IMR-90 (cell line): Measurements from ENCODE around the gene RBP4. TPM values are rescaled to one million over a fixed set of nuclear protein-coding genes. Genes with fewer than 3 reads are reported as not detected.

Source experiments
- ATAC-seq: fragments of 200-7000 bp; cut with Tn5 transposase; 2 replicates; pipeline ENCODE4 v1.9.1; 2020; ENCODE audit warnings: low read depth, mild to moderate bottlenecking, moderate library complexity
- Bru-seq: library from RNA; stranded (reverse); fragments of 400-500 nt; gene quantifications from one replicate; lab custom pipeline; 2021; lab: Mats Ljungman, UMichigan
- BruChase-seq, 2 experiments: library from RNA; stranded (reverse); fragments of 400-500 nt; gene quantifications; one replicate each; lab custom pipeline; 2021; lab: Mats Ljungman, UMichigan
- BruUV-seq: library from RNA; stranded (reverse); fragments of 400-500 nt; replicated peaks from 2 replicates; lab custom pipeline; 2021; lab: Mats Ljungman, UMichigan
- CTCF ChIA-PET: fragments of 300-600 bp; formaldehyde crosslinking; extraction: SDS; loops from one replicate; lab custom pipeline; 2021; ENCODE audit warnings: antibody characterized with exemption; lab: Yijun Ruan, JAX
- POLR2A ChIA-PET: fragments of 300-600 bp; sonication (Branson Sonifier 250); formaldehyde crosslinking; loops from one replicate; lab custom pipeline; 2022; ENCODE audit warnings: antibody characterized with exemption; ENCODE audit not compliant: unreplicated experiment; lab: Charles Lee
- DNase-seq: peaks from one replicate; pipeline ENCODE4 v3.0.0; 2013
- H2AFZ ChIP-seq: replicated peaks from 2 replicates; pipeline ENCODE3; 2013; ENCODE audit warnings: low read length, mild to moderate bottlenecking; ENCODE audit not compliant: poor library complexity
- H2AK5ac ChIP-seq: 2 replicates; pipeline ENCODE4 v1.6.1; 2013; ENCODE audit warnings: low read depth, low read length, inconsistent platforms
- H2AK9ac ChIP-seq: replicated peaks from 2 replicates; pipeline ENCODE3; 2013; ENCODE audit warnings: mild to moderate bottlenecking, low read depth, low read length, moderate library complexity; ENCODE audit not compliant: poor library complexity
- H2BK120ac ChIP-seq: 2 replicates; pipeline ENCODE4 v1.6.1; 2013; ENCODE audit warnings: low read depth, low read length, inconsistent platforms
- H2BK15ac ChIP-seq: 3 replicates; pipeline ENCODE4 v1.6.1; 2013; ENCODE audit warnings: low read depth, low read length, inconsistent platforms
- H2BK20ac ChIP-seq: 2 replicates; pipeline ENCODE4 v1.6.1; 2013; ENCODE audit warnings: low read depth, mild to moderate bottlenecking, inconsistent platforms, low read length, moderate library complexity
- H2BK5ac ChIP-seq: 2 replicates; pipeline ENCODE4 v1.6.1; 2013; ENCODE audit warnings: mild to moderate bottlenecking, low read depth, low read length, inconsistent platforms; ENCODE audit not compliant: poor library complexity, severe bottlenecking
- H3K14ac ChIP-seq: replicated peaks from 2 replicates; pipeline ENCODE4 v1.6.1; 2013; ENCODE audit warnings: low read depth, low read length, inconsistent platforms
- H3K18ac ChIP-seq: 2 replicates; pipeline ENCODE4 v1.6.1; 2013; ENCODE audit warnings: low read depth, low read length, control low read depth
- H3K23ac ChIP-seq: 2 replicates; pipeline ENCODE4 v1.6.1; 2013; ENCODE audit warnings: low read depth, low read length, inconsistent platforms
- H3K27ac ChIP-seq: 2 replicates; pipeline ENCODE4 v1.5.1; 2013; ENCODE audit warnings: mild to moderate bottlenecking, control low read depth, low read length; ENCODE audit not compliant: insufficient read depth
- H3K27me3 ChIP-seq: 2 replicates; pipeline ENCODE4 v1.6.1; 2013; ENCODE audit warnings: low read length; ENCODE audit not compliant: control insufficient read depth, insufficient read depth
- H3K36me3 ChIP-seq: 2 replicates; pipeline ENCODE4 v1.6.1; 2013; ENCODE audit warnings: low read length, mixed read lengths; ENCODE audit not compliant: control insufficient read depth, insufficient read depth
- H3K4ac ChIP-seq: 2 replicates; pipeline ENCODE4 v1.6.1; 2013; ENCODE audit warnings: low read depth, low read length, inconsistent platforms
- H3K4me1 ChIP-seq: 2 replicates; pipeline ENCODE4 v1.6.1; 2013; ENCODE audit warnings: low read length, mixed read lengths; ENCODE audit not compliant: control insufficient read depth, insufficient read depth
- H3K4me2 ChIP-seq: 2 replicates; pipeline ENCODE4 v1.6.1; 2013; ENCODE audit warnings: low read depth, mild to moderate bottlenecking, control low read depth, low read length, moderate library complexity
- H3K4me3 ChIP-seq: 2 replicates; pipeline ENCODE4 v1.5.1; 2013; ENCODE audit warnings: low read depth, mild to moderate bottlenecking, control low read depth, low read length, moderate library complexity; ENCODE audit not compliant: insufficient read depth
- H3K56ac ChIP-seq: 2 replicates; pipeline ENCODE4 v1.6.1; 2013; ENCODE audit warnings: low read length, inconsistent platforms; ENCODE audit not compliant: insufficient read depth; ENCODE audit errors: extremely low read depth
- H3K79me1 ChIP-seq, 2 experiments: 2 replicates each; pipeline ENCODE4 v1.6.1; 2013; ENCODE audit warnings: low read length in 2 of 2, inconsistent platforms in 1 of 2, low read depth in 1 of 2
- H3K9ac ChIP-seq: 2 replicates; pipeline ENCODE4 v1.6.1; 2013; ENCODE audit warnings: low read depth, low read length, control low read depth
- H3K9me1 ChIP-seq: 2 replicates; pipeline ENCODE4 v1.6.1; 2013; ENCODE audit warnings: low read length, inconsistent platforms; ENCODE audit not compliant: insufficient read depth
- H3K9me3 ChIP-seq: 2 replicates; pipeline ENCODE4 v1.6.1; 2013; ENCODE audit warnings: low read length; ENCODE audit not compliant: control insufficient read depth, insufficient read depth
- H4K20me1 ChIP-seq: 2 replicates; pipeline ENCODE4 v1.6.1; 2013; ENCODE audit warnings: low read length, inconsistent platforms; ENCODE audit not compliant: insufficient read depth
- H4K5ac ChIP-seq: 2 replicates; pipeline ENCODE4 v1.6.1; 2013; ENCODE audit warnings: mild to moderate bottlenecking, low read depth, low read length, control low read depth
- H4K8ac ChIP-seq, 2 experiments: 2 replicates each; pipeline ENCODE4 v1.6.1; 2013; ENCODE audit warnings: low read depth in 2 of 2, low read length in 2 of 2, control low read depth in 1 of 2, inconsistent platforms in 1 of 2
- H4K91ac ChIP-seq: 2 replicates; pipeline ENCODE4 v1.6.1; 2013; ENCODE audit warnings: low read depth, low read length, inconsistent platforms; ENCODE audit not compliant: insufficient read depth
- BHLHE40 ChIP-seq: fragments of 150-350 bp; IDR thresholded peaks from 2 replicates; pipeline ENCODE4 v1.6.1; 2016; ENCODE audit warnings: mild to moderate bottlenecking, low read depth, low read length
- MAZ ChIP-seq: IDR thresholded peaks from 2 replicates; pipeline ENCODE4 v1.6.1; 2012; ENCODE audit warnings: low read depth, mild to moderate bottlenecking, low read length, improper control_type of control experiment, moderate library complexity, borderline replicate concordance
- WGBS, 2 experiments: methylation state at CpG; one replicate each; pipeline versions ENCODE4 v1.1.5 to v1.1.7; 2013; ENCODE audit warnings: missing lambda C conversion rate in 2 of 2; ENCODE audit not compliant: insufficient read length in 1 of 2; ENCODE audit errors: extremely low coverage in 2 of 2; 5-methylcytosine and 5-hydroxymethylcytosine counted together
- dilution Hi-C: fragments of 300-500 bp; cut with HindIII; formaldehyde crosslinking; loops from one replicate; pipeline ENCODE4 v1.14.3; 2018; ENCODE audit warnings: low sequenced_read_pairs; ENCODE audit not compliant: unreplicated experiment
- in situ Hi-C: fragments of 300-500 bp; cut with MboI; formaldehyde crosslinking; loops from 3 replicates; pipeline ENCODE4 v1.14.3; 2019; ENCODE audit warnings: low sequenced_read_pairs, inconsistent platforms, mixed read lengths
- intact Hi-C: fragments of 100-400 bp; cut with micrococcal nuclease; formaldehyde crosslinking; loops from 2 replicates; pipeline ENCODE4 v1.10.0; 2022
- long read RNA-seq: library from polyadenylated mRNA; unstranded; transcript quantifications from one replicate; pipeline ENCODE4 v2.0.0, GENCODE V29; 2021; ENCODE audit not compliant: unreplicated experiment
- polyA plus RNA-seq, 3 experiments: library from polyadenylated mRNA; depleted of rRNA; stranded (reverse); fragments of >200 nt; gene quantifications; 2 replicates each; pipeline ENCODE4 v1.2.3, GENCODE V29; 2012; ENCODE audit warnings: low replicate concordance in 1 of 3
- total RNA-seq: library from RNA; depleted of rRNA; stranded (reverse); fragments of >200 nt; gene quantifications from 2 replicates; pipeline ENCODE4 v1.2.3, GENCODE V29; 2012; rRNA removed

Gene RBP4
- total RNA-seq (not detected in 2 replicates), polyA plus RNA-seq (2012; rRNA removed) (not detected in 2 replicates), Bru-seq, nascent RNA (not detected), BruChase-seq, experiment 1, labeled RNA remaining after a 6-hour chase (percentile 7 among the genes with signal in this experiment), BruChase-seq, experiment 2, labeled RNA remaining after a 2-hour chase (not detected)
- polyA plus RNA-seq (2012; cell fraction: cytosol; rRNA removed): 0.10 and 0.39 TPM in 2 replicates
- not detected in 2 replicates for polyA plus RNA-seq (2012; cell fraction: nucleus; rRNA removed; ENCODE audit: low replicate concordance)
- long read RNA-seq: 0 reads

DNA sequence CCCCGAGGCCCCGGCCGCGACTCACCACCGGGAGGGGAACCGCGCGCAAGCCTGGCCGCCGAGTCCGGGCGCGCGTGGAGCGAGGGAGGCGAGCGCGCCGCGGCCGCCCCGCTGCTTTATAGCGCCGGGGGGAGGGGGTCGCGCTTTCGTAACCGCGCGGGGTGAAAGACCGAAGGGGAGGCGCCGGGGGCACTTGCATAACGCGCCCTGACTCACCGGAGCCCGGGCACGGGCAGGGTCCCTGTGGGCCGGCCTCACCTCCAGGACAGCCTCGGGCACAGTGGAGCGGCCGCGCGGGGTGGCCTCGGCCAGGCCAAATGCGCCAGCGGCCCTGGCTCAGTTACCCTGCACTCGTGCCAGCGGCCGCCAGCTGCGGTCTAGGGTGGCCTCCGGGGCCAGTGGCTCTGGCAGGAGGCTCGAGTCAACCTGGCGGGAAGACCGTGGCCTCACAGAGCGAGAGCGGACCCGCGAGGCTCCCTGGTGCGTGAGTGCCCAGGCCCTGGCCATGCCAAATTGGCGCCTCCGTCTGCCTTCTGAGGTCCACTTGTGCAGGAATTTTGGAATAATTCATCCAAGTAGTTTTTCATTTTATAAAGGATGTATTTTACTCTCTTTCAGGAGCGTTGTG lies at the start of gene RBP4:
Gene RBP4 (minus strand): TSS at position 90 of the 628 bp plus-strand sequence. CDS start 207 bp downstream, outside the sequence.
- Histone ChIP-seq H2AK9ac (no peak within 1 kb of the TSS), H3K9me3 (no peaks in the 10 kb centered on the region), H3K27me3 (peaks cover 43% of the 10 kb centered on the region), H3K9ac (no peak within 1 kb of the TSS), H3K9me1 (no peaks in the 10 kb centered on the region), H3K23ac (no peak within 1 kb of the TSS), H2BK120ac (no peak within 1 kb of the TSS), H2AFZ (peak within 1 kb of the TSS; percentile 64), H2BK20ac (no peak within 1 kb of the TSS), H4K8ac (no peak within 1 kb of the TSS), H3K4me1 (peaks cover 1% of the 10 kb centered on the region; the same call in 1 of the 2 replicates), H3K79me1 (no peaks in the 10 kb centered on the region), H3K14ac (no peak within 1 kb of the TSS), H2BK5ac (no peak within 1 kb of the TSS), H4K5ac (no peak within 1 kb of the TSS), H3K36me3 (no peaks in the 10 kb centered on the region), H3K18ac (no peak within 1 kb of the TSS), H3K4me3 (no peak within 1 kb of the TSS), H3K4me2 (peak within 1 kb of the TSS; percentile 41; the same call in 1 of the 2 replicates), H4K20me1 (no peaks in the 10 kb centered on the region), H4K91ac (no peak within 1 kb of the TSS), H3K4ac (no peak within 1 kb of the TSS), H3K56ac (no peak within 1 kb of the TSS), H2AK5ac (no peak within 1 kb of the TSS), H3K27ac (no peak within 1 kb of the TSS), H2BK15ac (no peak within 1 kb of the TSS)
- POLR2A ChIA-PET: no interaction called here
- 6% methylated on average over 3 of the region's 63 CpGs; no CpG with 5 or more reads in 1 of the 2 experiments for WGBS, 2 experiments
- CTCF ChIA-PET: no interaction called here
- peak; percentile 42 for ATAC-seq
- TF ChIP-seq BHLHE40 (peak; percentile 30; the same call in 1 of the 2 replicates), MAZ (no peak)
- intact Hi-C loops: no loop called here
- in situ Hi-C loops: no loop called here
- DNase-seq: no peak
- dilution Hi-C loops: no loop called here
- no TSS peak for BruUV-seq
